SH-SY5Y (cell line): ENCODE measurements around the gene HOXB8.

Experiments
- GATA2 ChIP-seq: IDR thresholded peaks from 2 replicates; pipeline ENCODE4 v1.6.1; 2011; ENCODE audit warnings: mild to moderate bottlenecking, low read depth, low read length
- GATA3 ChIP-seq: IDR thresholded peaks from 2 replicates; pipeline ENCODE4 v1.6.1; 2011; ENCODE audit warnings: low read depth, mild to moderate bottlenecking, low read length, moderate library complexity

DNA sequence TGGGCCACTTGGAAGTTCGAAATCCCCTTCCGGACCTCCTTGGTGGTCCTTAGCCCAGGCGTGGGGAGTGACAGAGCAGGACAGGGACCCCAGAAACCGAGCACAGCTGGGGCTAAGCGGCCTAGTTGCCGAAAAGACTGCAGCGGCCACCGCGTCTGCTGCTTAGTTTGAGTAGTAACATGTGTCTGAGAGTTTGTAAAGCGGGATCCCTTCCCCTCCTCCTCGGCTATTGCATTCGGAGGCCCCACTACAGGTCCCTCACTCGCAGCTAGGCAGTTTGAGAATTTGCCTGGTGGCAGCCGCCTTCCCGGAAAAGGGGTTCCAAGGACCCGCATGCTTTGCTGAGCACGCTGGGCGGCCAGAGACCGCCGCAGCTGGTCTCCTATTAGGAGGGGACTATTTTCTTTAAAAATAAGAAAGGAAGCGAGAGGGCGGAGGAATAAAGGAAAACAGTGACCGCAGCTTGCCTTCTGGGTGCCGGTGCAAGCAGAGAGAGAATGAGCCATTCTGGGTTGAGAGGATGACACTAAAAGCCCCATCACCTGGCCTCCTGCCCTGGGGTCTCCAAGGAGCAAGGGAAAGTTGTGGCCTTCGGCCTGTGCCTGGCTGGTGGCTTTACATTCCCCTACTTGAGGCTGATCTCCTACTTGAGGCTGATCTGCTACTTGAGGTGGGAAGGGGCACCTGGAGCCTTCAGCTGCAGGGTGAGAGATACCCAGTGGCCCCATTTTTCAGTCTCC lies 20.4 kb downstream of the HOXB8 start:
- TF ChIP-seq GATA3 (no peak), GATA2 (no peak)
